Liver (tissue), 9 donors: ENCODE results near the gene TMEM108. TPM values are rescaled to one million over a fixed set of nuclear protein-coding genes. Genes with fewer than 3 reads are reported as not detected.

Experiments used
- DNase-seq: peaks from one replicate; pipeline ENCODE4 v3.0.0-alpha.2; 2017; ENCODE audit warnings: low spot score
- H3K27ac ChIP-seq, 2 donors: one replicate each; pipeline ENCODE4 v1.7.0; 2013; ENCODE audit warnings: inconsistent platforms in 2 of 2, low read length in 2 of 2, control low read depth in 1 of 2, low read depth in 1 of 2, mild to moderate bottlenecking in 1 of 2
- H3K27me3 ChIP-seq, 4 donors: one replicate each; pipeline versions ENCODE4 v1.6.1 to v1.7.0; 2013; ENCODE audit warnings: low read length in 3 of 4, inconsistent platforms in 1 of 4, mild to moderate bottlenecking in 1 of 4, moderate library complexity in 1 of 4; ENCODE audit not compliant: control insufficient read depth in 4 of 4, insufficient read depth in 4 of 4
- H3K36me3 ChIP-seq, 4 donors: one replicate each; pipeline versions ENCODE4 v1.6.1 to v1.7.0; 2013; ENCODE audit warnings: low read length in 3 of 4, mild to moderate bottlenecking in 3 of 4, low read depth in 1 of 4, moderate library complexity in 1 of 4; ENCODE audit not compliant: control insufficient read depth in 4 of 4, insufficient read depth in 3 of 4
- H3K4me1 ChIP-seq, 4 donors: one replicate each; pipeline versions ENCODE4 v1.6.1 to v1.7.0; 2013; ENCODE audit warnings: low read length in 3 of 4, mild to moderate bottlenecking in 3 of 4, moderate library complexity in 1 of 4; ENCODE audit not compliant: control insufficient read depth in 4 of 4, insufficient read depth in 4 of 4
- H3K4me3 ChIP-seq, 3 donors: one replicate each; pipeline versions ENCODE4 v1.6.1 to v1.7.0; 2013; ENCODE audit warnings: low read length in 3 of 3, control low read depth in 1 of 3, low read depth in 1 of 3, mild to moderate bottlenecking in 1 of 3
- H3K9ac ChIP-seq, 2 donors: one replicate each; pipeline ENCODE4 v1.7.0; 2013; ENCODE audit warnings: low read length in 2 of 2, mild to moderate bottlenecking in 2 of 2, moderate library complexity in 2 of 2, control low read depth in 1 of 2, low read depth in 1 of 2
- H3K9me3 ChIP-seq, 4 donors: one replicate each; pipeline versions ENCODE4 v1.6.1 to v1.7.0; 2013; ENCODE audit warnings: low read length in 3 of 4; ENCODE audit not compliant: control insufficient read depth in 4 of 4
- CTCF ChIP-seq: fragments of 150-350 bp; IDR thresholded peaks from 2 replicates; pipeline ENCODE4 v1.5.1; 2017; ENCODE audit warnings: improper control_type of control experiment, low read depth, low read length; ENCODE audit not compliant: missing input control
- FOXA1 ChIP-seq: IDR thresholded peaks from 2 replicates; pipeline ENCODE4 v1.6.1; 2016; ENCODE audit warnings: antibody characterized with exemption
- FOXA2 ChIP-seq: IDR thresholded peaks from 2 replicates; pipeline ENCODE4 v1.6.1; 2016; ENCODE audit warnings: antibody characterized with exemption
- HNF4A ChIP-seq, 2 donors: conservative IDR thresholded peaks; 2 replicates each; pipeline ENCODE4 v1.6.1; 2016; ENCODE audit warnings: antibody characterized with exemption in 2 of 2, mild to moderate bottlenecking in 2 of 2
- HNF4G ChIP-seq: IDR thresholded peaks from 2 replicates; pipeline ENCODE4 v1.6.1; 2016; ENCODE audit warnings: antibody characterized with exemption
- JUND ChIP-seq, 2 donors: IDR thresholded peaks; 2 replicates each; pipeline ENCODE4 v1.6.1; 2016; ENCODE audit warnings: antibody characterized with exemption in 2 of 2
- MAX ChIP-seq: IDR thresholded peaks from 2 replicates; pipeline ENCODE4 v1.6.1; 2016; ENCODE audit warnings: antibody characterized with exemption
- NR2F2 ChIP-seq: IDR thresholded peaks from 2 replicates; pipeline ENCODE4 v1.6.1; 2016; ENCODE audit warnings: antibody characterized with exemption
- RAD21 ChIP-seq, 2 donors: IDR thresholded peaks; 2 replicates each; pipeline ENCODE4 v1.6.1; 2016; ENCODE audit warnings: antibody characterized with exemption in 2 of 2, mild to moderate bottlenecking in 2 of 2
- SP1 ChIP-seq: IDR thresholded peaks from 2 replicates; pipeline ENCODE4 v1.6.1; 2018; ENCODE audit warnings: antibody characterized with exemption, mild to moderate bottlenecking
- YY1 ChIP-seq: IDR thresholded peaks from 2 replicates; pipeline ENCODE4 v1.6.1; 2016; ENCODE audit warnings: antibody characterized with exemption, mild to moderate bottlenecking
- ZBTB33 ChIP-seq: IDR thresholded peaks from 2 replicates; pipeline ENCODE4 v1.6.1; 2016; ENCODE audit warnings: antibody characterized with exemption
- WGBS: extraction: QIAGEN DNeasy Blood & Tissue Kit; methylation state at CpG from one replicate; pipeline ENCODE4 v1.1.7; 2013; 5-methylcytosine and 5-hydroxymethylcytosine counted together
- polyA plus RNA-seq, 2 donors: library from polyadenylated mRNA; stranded (reverse) in 1 of 2; unstranded in 1 of 2; fragments of 200-250 nt in 1 of 2; fragments of >200 nt in 1 of 2; fragmentation: Nextera tagmentation in 1 of 2; extraction: Ambion mirVana in 1 of 2; gene quantifications; one replicate each; pipeline versions ENCODE4 v1.2.1 to v1.2.3, GENCODE V29; 2013 to 2015
- total RNA-seq, 2 donors: library from RNA; depleted of rRNA; stranded (reverse); fragments of >200 nt; gene quantifications; one replicate each; pipeline ENCODE4 v1.2.3, GENCODE V29; 2014
- TF ChIP-seq, protein P1 (sequence below): IDR thresholded peaks from 2 replicates; pipeline ENCODE4 v1.6.1; 2016; ENCODE audit warnings: antibody characterized with exemption, mild to moderate bottlenecking
- donor health status: healthy.
- donor health status: healthy.
- donor health status: healthy.
- donor health status: healthy.
- donor health status: healthy.

TMEM108 gene
- total and polyA plus RNA-seq, 4 donors: 0.05 to 0.10 TPM; not detected in 2

DNA sequence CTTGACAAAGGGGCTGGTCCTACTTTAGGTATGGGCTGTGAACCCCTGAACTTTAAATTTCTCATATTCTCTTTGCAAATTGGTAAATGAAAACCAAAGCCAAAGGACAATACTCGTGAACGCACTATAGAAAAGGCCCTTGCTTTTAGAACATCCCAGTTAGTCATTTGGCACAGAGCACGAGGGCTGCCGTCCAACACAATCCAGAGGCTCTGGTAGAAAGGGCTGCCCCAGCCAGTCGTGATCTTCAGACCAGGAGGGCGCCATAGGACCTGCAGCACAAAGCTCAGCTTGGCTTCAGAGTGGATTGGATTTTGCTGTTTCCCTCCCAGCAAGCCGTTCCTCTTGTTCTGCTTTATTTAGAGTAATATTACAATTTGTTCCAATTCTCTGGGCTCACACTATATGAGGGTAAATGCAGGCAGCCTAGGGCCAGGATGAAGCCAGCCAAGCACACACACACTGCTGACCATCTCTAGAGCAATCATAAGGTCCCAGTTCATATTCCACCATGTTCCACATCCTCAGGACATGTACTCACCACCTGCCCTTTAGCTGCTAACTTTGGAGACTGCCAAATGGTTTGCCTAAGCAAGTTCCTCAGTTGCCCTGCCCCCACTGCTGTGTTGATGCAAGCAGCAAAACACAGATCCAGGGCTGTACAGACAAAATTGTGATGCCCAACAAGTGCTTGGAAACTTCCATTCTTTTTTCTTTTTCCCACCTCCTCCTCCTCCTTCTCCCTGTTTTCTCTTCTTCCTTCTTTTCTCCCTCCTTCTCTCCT lies 355.7 kb downstream of the TMEM108 start (continued):
- TF ChIP-seq, protein P1, sequence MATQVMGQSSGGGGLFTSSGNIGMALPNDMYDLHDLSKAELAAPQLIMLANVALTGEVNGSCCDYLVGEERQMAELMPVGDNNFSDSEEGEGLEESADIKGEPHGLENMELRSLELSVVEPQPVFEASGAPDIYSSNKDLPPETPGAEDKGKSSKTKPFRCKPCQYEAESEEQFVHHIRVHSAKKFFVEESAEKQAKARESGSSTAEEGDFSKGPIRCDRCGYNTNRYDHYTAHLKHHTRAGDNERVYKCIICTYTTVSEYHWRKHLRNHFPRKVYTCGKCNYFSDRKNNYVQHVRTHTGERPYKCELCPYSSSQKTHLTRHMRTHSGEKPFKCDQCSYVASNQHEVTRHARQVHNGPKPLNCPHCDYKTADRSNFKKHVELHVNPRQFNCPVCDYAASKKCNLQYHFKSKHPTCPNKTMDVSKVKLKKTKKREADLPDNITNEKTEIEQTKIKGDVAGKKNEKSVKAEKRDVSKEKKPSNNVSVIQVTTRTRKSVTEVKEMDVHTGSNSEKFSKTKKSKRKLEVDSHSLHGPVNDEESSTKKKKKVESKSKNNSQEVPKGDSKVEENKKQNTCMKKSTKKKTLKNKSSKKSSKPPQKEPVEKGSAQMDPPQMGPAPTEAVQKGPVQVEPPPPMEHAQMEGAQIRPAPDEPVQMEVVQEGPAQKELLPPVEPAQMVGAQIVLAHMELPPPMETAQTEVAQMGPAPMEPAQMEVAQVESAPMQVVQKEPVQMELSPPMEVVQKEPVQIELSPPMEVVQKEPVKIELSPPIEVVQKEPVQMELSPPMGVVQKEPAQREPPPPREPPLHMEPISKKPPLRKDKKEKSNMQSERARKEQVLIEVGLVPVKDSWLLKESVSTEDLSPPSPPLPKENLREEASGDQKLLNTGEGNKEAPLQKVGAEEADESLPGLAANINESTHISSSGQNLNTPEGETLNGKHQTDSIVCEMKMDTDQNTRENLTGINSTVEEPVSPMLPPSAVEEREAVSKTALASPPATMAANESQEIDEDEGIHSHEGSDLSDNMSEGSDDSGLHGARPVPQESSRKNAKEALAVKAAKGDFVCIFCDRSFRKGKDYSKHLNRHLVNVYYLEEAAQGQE: no peak
- no peak for TF ChIP-seq HNF4A (conservative IDR thresholded peaks at IDR 0.05)
- TF ChIP-seq FOXA1: no peak
- TF ChIP-seq SP1: no peak
- no peak for TF ChIP-seq NR2F2
- no peak for TF ChIP-seq MAX
- no peak for TF ChIP-seq FOXA2

- H3K36me3 ChIP-seq: no peaks in the 10 kb centered on the region
- no peaks in the 10 kb centered on the region for H3K9me3 ChIP-seq
- no peaks in the 10 kb centered on the region for H3K27me3 ChIP-seq
- H3K27ac ChIP-seq: no peak overlapping the region
- no peak for TF ChIP-seq ZBTB33
- TF ChIP-seq HNF4A (conservative IDR thresholded peaks at IDR 0.05): no peak
- TF ChIP-seq JUND (IDR thresholded peaks at IDR 0.05): no peak
- no peak for TF ChIP-seq FOXA1
- TF ChIP-seq FOXA2: no peak
- TF ChIP-seq CTCF: no peak
- no peak for TF ChIP-seq HNF4G
- no peak for TF ChIP-seq YY1
- no peak for TF ChIP-seq RAD21 (IDR thresholded peaks at IDR 0.05)
- TF ChIP-seq NR2F2: no peak
- TF ChIP-seq, protein P1: no peak
- H3K4me1 ChIP-seq: no peaks in the 10 kb centered on the region
- no peak overlapping the region for H3K4me3 ChIP-seq
- WGBS: 54% methylated on average over 1 of the region's 1 CpG
- no peak for DNase-seq
- H3K9ac ChIP-seq: no peak overlapping the region
Measured at GRCh38 chr3:133394561-133395311, 356.5 kb downstream of the TMEM108 start.
